ENCODE data around the gene ATL1. TPM values are rescaled to one million over a fixed set of nuclear protein-coding genes. Genes with fewer than 3 reads are reported as not detected.

The ATL1 gene
- total and polyA plus RNA-seq, 2 of the 8 experiments (the other 6 are each of a cell fraction or from before 2014, with no cell fraction given), result 4.0 to 5.9 TPM

GRCh38 chr14:50615552-50615951 lies 55.6 kb downstream of the ATL1 start:
- Histone ChIP-seq H4K8ac (ENCODE audit: extremely low read depth, insufficient read depth, low read length) (no peak overlapping the region), H2BK120ac (replicated peaks; ENCODE audit: low read depth, low read length) (no peak overlapping the region), H2AK5ac (ENCODE audit: low read depth, low read length) (no peak overlapping the region), H3K9me3 (ENCODE audit: insufficient read depth in 2 of 2, low read depth in 1 of 2, low read length in 1 of 2) (no peaks in the 10 kb centered on the region), H3K4me3 (ENCODE audit: extremely low read depth in 1 of 4, insufficient read depth in 2 of 4, low read depth in 3 of 4, low read length in 4 of 4) (no peak overlapping the region), H4K91ac (replicated peaks; ENCODE audit: insufficient read length, low read length) (no peak overlapping the region), H2BK15ac (ENCODE audit: low read length) (no peak overlapping the region), H2BK5ac (ENCODE audit: low read depth, low read length) (no peak overlapping the region), H3K9ac (replicated peaks in 1 of 4; ENCODE audit: extremely low read depth in 1 of 4, low read depth in 3 of 4, low read length in 3 of 4) (no peak overlapping the region), H2AFZ (ENCODE audit: low read length) (no peak overlapping the region), H3K79me1 (ENCODE audit: low read depth, low read length) (no peaks in the 10 kb centered on the region), H3K27me3 (replicated peaks in 1 of 4; ENCODE audit: control insufficient read depth in 3 of 4, extremely low read depth in 1 of 4, insufficient read depth in 3 of 4, low read length in 3 of 4) (no peaks in the 10 kb centered on the region), H3K14ac (ENCODE audit: insufficient read length) (no peak overlapping the region), H2BK12ac (ENCODE audit: low read depth, low read length) (no peak overlapping the region), H2BK20ac (ENCODE audit: low read length) (no peak overlapping the region), H3K23ac (ENCODE audit: insufficient read length) (no peak overlapping the region), H4K20me1 (replicated peaks in 1 of 2; ENCODE audit: control insufficient read depth in 1 of 2, insufficient read depth in 2 of 2, low read length in 2 of 2) (no peaks in the 10 kb centered on the region), H3K4ac (replicated peaks; ENCODE audit: insufficient read length, low read depth, low read length) (no peak overlapping the region), H3K36me3 (ENCODE audit: control insufficient read depth in 2 of 4, insufficient read depth in 4 of 4, low read length in 3 of 4) (no peaks in the 10 kb centered on the region), H4K5ac (ENCODE audit: insufficient read length, low read depth, low read length) (no peak overlapping the region), H3K4me2 (ENCODE audit: insufficient read depth in 1 of 2, low read depth in 2 of 2, low read length in 2 of 2) (no peak overlapping the region), H3K18ac (ENCODE audit: extremely low read depth, low read length) (no peak overlapping the region), H3K79me2 (ENCODE audit: control insufficient read depth in 1 of 2, insufficient read depth in 2 of 2, low read length in 2 of 2) (no peaks in the 10 kb centered on the region), H3K4me1 (replicated peaks in 1 of 4; ENCODE audit: control insufficient read depth in 3 of 4, insufficient read depth in 4 of 4, low read length in 3 of 4) (no peaks in the 10 kb centered on the region), H3K56ac (replicated peaks; ENCODE audit: insufficient read length, low read depth, low read length) (no peak overlapping the region), H3K23me2 (ENCODE audit: low read depth, low read length) (no peaks in the 10 kb centered on the region), H3K27ac (ENCODE audit: low read depth, low read length) (no peak overlapping the region)
- POLR2A ChIA-PET (ENCODE audit: partially characterized antibody), result no interaction called here
- DNase-seq (ENCODE audit: low read depth in 1 of 2, low spot score in 2 of 2) (no peak), FAIRE-seq (no peak)
- CTCF ChIA-PET (ENCODE audit: partially characterized antibody), result interaction anchor here (1.5 to 2.3 kb wide), 4 partner anchors 9 to 245 kb away, joined by 3 to 10 read pairs (median 5); no protein-coding TSS in a partner anchor
- WGBS, 2 experiments (ENCODE audit: extremely low coverage in 1 of 2, insufficient coverage in 1 of 2, insufficient read length in 1 of 2, insufficient replicate concordance in 2 of 2, low coverage in 1 of 2, low lambda C conversion rate in 2 of 2, missing lambda C conversion rate in 1 of 2), result 93% methylated on average over 2 of the region's 2 CpGs; no CpG with 5 or more reads in 1 of the 2 experiments
- TF ChIP-seq CBX8 (IDR thresholded peaks at IDR 0.05; ENCODE audit: borderline replicate concordance, low read depth, low read length) (no peak), POLR2A (IDR thresholded peaks at IDR 0.05; ENCODE audit: control extremely low read depth in 1 of 2, low read depth in 2 of 2, low read length in 2 of 2) (no peak), BACH1 (IDR thresholded peaks at IDR 0.05; ENCODE audit: low read length) (no peak), CTBP2 (IDR thresholded peaks at IDR 0.05; ENCODE audit: borderline replicate concordance, insufficient read depth, insufficient read length, low read length) (no peak), CBX5 (IDR thresholded peaks at IDR 0.05; ENCODE audit: low read depth, low read length) (no peak), EZH2 (IDR thresholded peaks at IDR 0.05; ENCODE audit: low read depth, low read length, severe bottlenecking) (no peak), RBBP5 (IDR thresholded peaks at IDR 0.05; ENCODE audit: borderline replicate concordance, low read depth, low read length) (no peak), JUN (IDR thresholded peaks at IDR 0.05; ENCODE audit: low read depth, low read length) (no peak), KDM4A (IDR thresholded peaks at IDR 0.05; ENCODE audit: low read depth, low read length, severe bottlenecking) (no peak), FOSL1 (IDR thresholded peaks at IDR 0.05; ENCODE audit: insufficient read depth, low read depth, low read length) (no peak), KDM5A (IDR thresholded peaks at IDR 0.05; ENCODE audit: low read length) (no peak), POU5F1 (IDR thresholded peaks at IDR 0.05; ENCODE audit: low read depth, low read length) (no peak), SP4 (IDR thresholded peaks at IDR 0.05; ENCODE audit: low read length) (no peak)
- TF ChIP-seq, protein P1, sequence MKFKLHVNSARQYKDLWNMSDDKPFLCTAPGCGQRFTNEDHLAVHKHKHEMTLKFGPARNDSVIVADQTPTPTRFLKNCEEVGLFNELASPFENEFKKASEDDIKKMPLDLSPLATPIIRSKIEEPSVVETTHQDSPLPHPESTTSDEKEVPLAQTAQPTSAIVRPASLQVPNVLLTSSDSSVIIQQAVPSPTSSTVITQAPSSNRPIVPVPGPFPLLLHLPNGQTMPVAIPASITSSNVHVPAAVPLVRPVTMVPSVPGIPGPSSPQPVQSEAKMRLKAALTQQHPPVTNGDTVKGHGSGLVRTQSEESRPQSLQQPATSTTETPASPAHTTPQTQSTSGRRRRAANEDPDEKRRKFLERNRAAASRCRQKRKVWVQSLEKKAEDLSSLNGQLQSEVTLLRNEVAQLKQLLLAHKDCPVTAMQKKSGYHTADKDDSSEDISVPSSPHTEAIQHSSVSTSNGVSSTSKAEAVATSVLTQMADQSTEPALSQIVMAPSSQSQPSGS (IDR thresholded peaks at IDR 0.05; ENCODE audit: low read length), result no peak

All from H1 (cell line).